Inferior parietal cortex (tissue), 1 donor: ENCODE measurements around the gene MYORG.
A peak's percentile ranks its signal among the peaks of the same experiment; 100 is the strongest.

Source experiments
- DNase-seq: peaks from one replicate; pipeline ENCODE4 v3.0.0-alpha.2; 2016; ENCODE audit errors: extremely low spot score

The MYORG gene

GRCh38 chr9:34384368-34385165 lies 7.9 kb upstream of the MYORG start:
- no peak for DNase-seq

GRCh38 chr9:34383904-34384303 lies 7.2 kb upstream of the MYORG start:
- no peak for DNase-seq

- DNase-seq = no peak
Measured at GRCh38 chr9:34382879-34383278, 6.2 kb upstream of the MYORG start.

GRCh38 chr9:34382054-34382453 lies 5.4 kb upstream of the MYORG start:
- DNase-seq = no peak

- DNase-seq = no peak
Measured at GRCh38 chr9:34381323-34381722, 4.6 kb upstream of the MYORG start.

DNA sequence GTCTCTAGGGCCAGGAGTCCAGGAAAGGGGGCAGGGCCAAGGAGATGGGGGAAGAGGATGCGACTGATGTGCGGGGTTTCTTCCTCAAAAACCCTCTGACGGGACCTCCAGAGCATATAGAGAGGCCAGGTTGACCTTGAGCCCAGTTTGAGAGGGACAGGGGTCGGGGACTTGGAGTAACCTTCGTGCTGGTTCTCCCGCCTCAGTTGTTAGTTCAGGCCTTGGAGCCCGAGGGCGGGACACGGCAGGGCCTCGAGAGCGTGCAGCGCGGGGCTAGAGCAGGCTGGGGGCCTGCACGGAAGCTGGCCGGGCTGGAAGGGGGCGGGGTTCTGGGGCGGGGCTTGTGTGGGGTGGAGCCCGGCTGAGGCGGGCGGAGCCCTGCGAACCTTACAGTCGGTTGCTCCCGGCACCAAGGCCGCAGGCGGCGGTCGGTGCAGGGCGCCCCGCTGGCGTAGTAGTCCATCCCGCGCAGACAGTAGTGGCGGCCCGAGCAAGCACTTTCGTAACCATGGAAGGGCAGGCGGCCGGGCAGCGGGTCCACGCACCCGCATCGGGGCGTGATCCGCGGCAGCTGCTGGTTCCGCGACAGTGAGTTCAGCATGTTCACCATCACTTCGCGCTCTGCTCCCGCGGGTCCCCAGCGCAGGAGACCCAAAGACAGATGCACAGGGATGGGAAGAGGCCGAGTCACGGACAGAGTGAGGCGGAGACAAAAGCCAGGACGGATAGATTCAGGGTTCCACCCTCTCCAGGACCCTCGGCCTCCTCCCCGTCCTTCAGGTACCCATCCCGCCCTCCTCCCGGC lies 4.0 kb upstream of the MYORG start:
- peak; percentile 52 for DNase-seq

GRCh38 chr9:34380034-34380510 lies 3.4 kb upstream of the MYORG start:
- DNase-seq = no peak

DNA sequence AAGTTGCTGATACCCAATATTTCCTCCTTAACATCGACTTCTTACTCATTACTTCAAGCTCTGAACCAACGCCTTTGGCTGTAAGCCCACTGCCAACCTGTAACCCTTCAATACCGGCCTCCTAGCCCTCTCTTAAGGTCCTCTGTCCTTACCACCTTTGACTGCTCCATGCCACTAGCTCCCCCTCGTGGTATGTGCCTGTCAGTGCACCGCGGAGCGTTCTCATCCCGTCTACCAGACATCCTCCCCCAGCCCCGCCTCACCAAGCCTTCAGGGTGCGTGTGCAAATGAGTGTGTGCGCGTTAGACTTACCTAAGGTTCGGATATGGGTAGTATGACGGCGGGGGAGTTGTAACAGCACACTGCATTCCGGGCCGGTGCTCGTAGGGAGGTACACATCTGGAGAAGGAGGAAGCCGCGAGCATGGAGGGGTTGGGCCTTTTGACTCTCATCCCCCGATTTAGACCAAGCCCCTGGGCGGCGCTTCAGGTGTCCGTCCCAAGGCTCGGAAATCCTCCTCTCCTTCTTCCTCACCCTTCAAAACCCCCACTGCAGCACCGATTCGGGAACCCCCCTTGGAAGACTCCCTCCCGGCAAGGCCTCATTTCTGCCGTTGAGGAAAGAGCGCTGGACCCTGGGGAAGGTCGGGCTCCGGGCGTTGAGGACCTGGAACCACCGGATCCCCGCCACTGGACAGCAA lies 2.8 kb upstream of the MYORG start:
- DNase-seq = peak; percentile 91

- DNase-seq = no peak
Measured at GRCh38 chr9:34378376-34379060, 1.8 kb upstream of the MYORG start.

DNA sequence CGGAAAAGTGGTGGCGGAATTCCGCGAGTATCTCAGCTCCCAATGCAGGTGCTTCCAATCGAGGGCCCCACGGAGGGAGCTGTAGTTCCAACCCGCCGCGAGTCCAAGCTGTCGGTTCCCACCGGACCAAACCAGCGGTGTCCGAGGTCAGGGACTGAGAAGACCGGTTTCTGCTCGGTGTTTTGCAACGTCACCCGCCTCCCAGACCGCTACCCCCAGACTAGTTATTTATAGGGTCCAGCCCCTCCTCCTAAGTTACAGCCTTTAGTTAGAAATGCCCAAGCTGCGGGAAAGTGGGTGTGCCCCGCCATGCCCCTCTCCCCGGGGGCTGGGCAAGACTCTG lies 677 bp upstream of the MYORG start:
- DNase-seq = no peak

DNA sequence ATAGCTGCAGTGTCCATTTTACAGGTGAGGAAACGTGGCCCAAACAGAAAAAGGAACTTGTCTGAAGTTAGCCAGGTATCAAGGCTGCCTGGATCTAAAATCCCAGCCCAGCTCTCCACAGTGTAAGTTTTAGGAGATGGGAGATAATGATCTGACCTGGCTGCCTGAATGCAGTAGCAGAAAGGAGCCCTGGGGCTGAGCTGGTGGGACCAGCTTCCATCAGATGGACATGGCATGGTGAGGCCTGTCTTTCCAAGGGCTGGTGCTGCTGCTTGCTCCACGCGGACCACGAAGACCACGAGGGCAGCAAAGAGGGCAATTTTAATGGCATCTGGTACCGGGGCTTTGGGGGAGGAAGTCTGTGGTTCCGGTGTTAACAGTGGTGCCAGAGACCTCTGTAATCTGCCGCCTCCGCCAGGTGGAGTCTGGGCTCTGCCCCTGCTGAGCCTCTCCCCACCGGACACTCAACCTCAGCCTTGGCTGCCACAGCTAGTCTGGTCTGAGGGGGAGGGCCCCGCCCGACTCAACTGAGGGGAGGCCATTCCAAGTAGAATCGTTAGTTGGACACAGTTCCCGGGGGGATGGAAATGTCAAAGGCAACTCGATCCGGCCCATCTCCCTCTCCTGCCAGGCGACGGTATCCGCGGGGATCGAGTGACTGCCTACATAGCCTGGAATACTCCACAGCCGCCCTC lies 650 bp downstream of the MYORG start:
- DNase-seq = peak; percentile 34

DNA sequence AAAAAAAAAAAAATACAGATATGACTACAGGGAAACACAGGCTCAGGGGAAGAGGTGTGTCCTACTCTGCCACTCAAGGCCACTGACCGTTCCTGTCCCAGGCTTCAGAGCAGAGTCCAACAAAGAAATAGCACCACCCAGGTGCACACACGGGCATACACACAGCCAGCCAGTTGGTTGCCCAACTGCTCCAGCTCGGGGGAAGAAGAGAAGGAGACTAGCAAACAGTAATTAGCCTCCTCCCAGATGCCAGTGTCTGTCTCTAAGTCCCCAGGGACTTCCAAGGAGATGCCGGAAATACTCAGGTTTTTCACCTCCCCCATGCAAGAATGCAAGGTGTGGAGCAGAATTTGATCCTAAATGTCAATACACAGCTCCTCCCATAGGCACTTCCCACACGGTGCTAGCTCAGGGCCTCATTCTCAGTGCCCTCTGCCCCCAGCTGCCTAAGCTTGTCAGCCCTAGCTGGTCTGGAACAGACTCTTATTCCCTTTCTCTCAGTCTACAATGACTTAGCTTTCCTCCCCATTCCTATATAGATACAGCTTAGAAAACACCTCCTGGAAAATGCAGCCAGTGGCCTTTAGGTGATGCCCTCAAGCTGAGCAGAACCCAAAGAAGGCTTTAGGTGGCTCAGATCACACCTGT lies 1.7 kb downstream of the MYORG start:
- no peak for DNase-seq

DNA sequence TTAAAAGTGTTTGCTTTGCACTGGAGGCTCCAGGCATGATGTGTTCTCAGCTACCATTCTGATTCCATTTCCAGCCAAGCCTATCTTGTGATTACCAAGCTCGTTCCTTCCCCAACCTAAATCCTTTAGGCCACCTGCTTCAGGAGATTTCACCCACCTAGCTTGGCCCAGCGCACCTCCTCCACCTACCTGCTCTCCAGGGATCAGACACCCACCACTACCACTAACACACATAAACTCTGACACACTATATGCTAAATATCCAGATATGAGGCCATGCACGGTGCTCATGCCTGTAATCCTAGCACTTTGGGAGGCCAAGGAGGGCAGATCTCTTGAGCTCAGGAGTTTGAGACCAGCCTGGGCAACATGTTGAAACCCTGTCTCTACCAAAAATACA lies 2.4 kb downstream of the MYORG start:
- no peak for DNase-seq

- DNase-seq = no peak
Measured at GRCh38 chr9:34373749-34374148, 2.9 kb downstream of the MYORG start.

- DNase-seq = no peak
Measured at GRCh38 chr9:34372467-34373011, 4.2 kb downstream of the MYORG start.

DNA sequence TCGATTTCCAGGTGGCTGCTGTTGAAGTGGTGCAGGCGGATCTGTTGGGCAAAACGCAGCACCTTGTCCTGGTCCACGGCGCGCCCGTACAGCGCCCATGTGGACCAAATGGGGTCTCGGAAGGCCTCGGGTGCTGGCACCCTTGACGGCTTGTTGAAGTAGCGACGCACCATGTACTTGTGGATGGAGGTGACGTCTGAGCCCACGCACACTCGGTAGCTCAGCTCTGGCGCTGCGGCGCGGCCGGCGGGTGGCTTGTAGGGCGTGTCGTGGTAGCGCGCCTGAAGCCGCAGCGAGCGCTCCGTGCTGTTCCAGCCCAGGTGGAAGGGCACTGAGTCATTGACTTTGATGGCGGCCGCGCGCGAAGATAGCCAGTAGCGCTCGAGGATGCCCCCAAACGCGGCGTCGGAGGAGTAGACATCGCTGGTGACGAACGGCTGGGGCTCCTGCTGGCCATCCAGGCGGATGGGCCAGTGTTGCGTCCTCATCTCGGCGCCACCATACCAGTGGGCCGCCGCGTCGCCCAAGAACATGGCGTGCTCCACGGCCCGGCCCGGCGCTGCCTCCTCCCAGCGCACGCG lies 4.7 kb downstream of the MYORG start:
- no peak for DNase-seq

DNA sequence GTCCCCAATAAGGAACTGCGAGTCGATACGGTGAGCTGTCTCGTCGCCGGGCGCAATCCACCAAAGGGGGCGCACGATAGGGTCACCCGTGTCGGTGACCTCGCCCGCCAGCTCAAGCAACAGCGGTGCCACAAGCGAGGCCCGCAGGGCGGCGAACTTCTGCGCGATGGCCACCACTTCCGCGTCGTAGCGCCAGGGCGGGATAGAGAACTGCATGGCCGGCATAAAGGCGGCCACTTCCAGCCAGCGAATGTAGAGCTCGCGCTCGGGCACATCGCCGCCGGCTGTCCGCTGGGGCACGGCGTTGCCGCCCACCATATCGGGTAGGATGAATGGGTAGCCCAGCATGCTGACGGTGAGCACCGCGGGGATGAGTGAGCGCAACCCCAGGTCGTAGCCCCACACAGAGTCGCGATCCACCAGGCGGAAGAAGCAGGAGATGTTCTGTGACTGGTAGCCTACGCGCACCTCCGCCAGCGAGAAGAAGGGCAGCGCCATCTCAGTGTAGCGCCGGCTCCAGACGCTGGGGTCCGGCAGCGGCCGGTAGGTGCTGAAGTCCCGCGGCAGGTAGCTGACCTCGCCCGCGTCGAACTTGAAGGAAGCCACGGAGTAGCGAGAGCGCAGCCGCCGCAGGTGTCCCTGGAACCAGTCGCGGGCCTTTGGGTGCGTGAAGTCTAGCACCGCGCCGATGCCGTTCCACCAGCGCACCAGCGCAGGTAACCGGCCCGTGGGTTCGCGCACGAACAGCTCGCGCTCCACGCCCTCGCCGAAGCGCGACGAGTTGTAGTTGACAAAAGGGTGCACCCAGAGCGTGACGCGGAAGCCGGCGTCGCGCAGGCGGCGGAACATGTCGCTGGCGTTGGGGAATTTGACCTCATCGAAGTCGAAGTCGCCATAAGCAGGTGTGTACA lies 5.5 kb downstream of the MYORG start:
- no peak for DNase-seq

- no peak for DNase-seq
Measured at GRCh38 chr9:34370335-34370969, 6.2 kb downstream of the MYORG start.

GRCh38 chr9:34369636-34370035 lies 7.1 kb downstream of the MYORG start:
- DNase-seq = no peak
